Measurements from ENCODE around the gene KLRF1.
"Not testable (repeated sequence)": the region's sequence is repeated elsewhere in the genome, so short reads cannot be mapped to it uniquely, and the experiment has no call there.

The KLRF1 gene

GRCh38 chr12:9869307-9870161, 42.3 kb downstream of the KLRF1 start, which contains the start of gene CLEC2B:
TSS of gene CLEC2B (minus strand) at chr12:9869354.
- DNase-seq, result no peak

- DNase-seq, result no peak
These were observed 43.1 kb downstream of the KLRF1 start for GRCh38 chr12:9870286-9870866.

- no peak for DNase-seq
These were observed 44.9 kb downstream of the KLRF1 start for GRCh38 chr12:9872162-9872561.

- no peak for DNase-seq
These were observed 45.5 kb downstream of the KLRF1 start for GRCh38 chr12:9872742-9873141.

- DNase-seq, result not testable (repeated sequence)
These were observed 48.8 kb downstream of the KLRF1 start for GRCh38 chr12:9876120-9876519.

GRCh38 chr12:9880532-9881078, 53.3 kb downstream of the KLRF1 start:
- DNase-seq, result no peak

- no peak for DNase-seq
These were observed 54.0 kb downstream of the KLRF1 start, which contains the start of gene KLRF2 for GRCh38 chr12:9881246-9881645. TSS of gene KLRF2 (plus strand) at chr12:9881489. CDS start at chr12:9881596, 107 bp downstream.

GRCh38 chr12:9881988-9882387, 54.7 kb downstream of the KLRF1 start:
- DNase-seq, result no peak

GRCh38 chr12:9883175-9883574, 55.9 kb downstream of the KLRF1 start:
- DNase-seq, result no peak

GRCh38 chr12:9888665-9889273, 61.5 kb downstream of the KLRF1 start:
- DNase-seq, result no peak
